AG04449 (cell line): ENCODE results near the gene GJB3.

Experiments
- CTCF ChIA-PET: fragments of 350-600 bp; formaldehyde crosslinking; extraction: SDS; loops from one replicate; lab custom pipeline; 2021; ENCODE audit warnings: antibody characterized with exemption; lab: Yijun Ruan, JAX
- POLR2A ChIA-PET: fragments of 400-600, 350-600 bp; formaldehyde crosslinking; extraction: SDS; loops from one replicate; lab custom pipeline; 2020; ENCODE audit warnings: antibody characterized with exemption, inconsistent platforms; lab: Yijun Ruan, JAX
- DNase-seq: peaks from one replicate; pipeline ENCODE4 v3.0.0-alpha.2; 2010; ENCODE audit warnings: low read depth, low spot score
- H3K4me3 ChIP-seq: 2 replicates; pipeline ENCODE4 v1.5.1; 2011; ENCODE audit warnings: low read depth, mild to moderate bottlenecking, control low read depth, low read length
- CTCF ChIP-seq: IDR thresholded peaks from one replicate; pipeline ENCODE4 v1.5.1; 2011; ENCODE audit warnings: mild to moderate bottlenecking, moderate library complexity, low read length, control low read depth, inconsistent platforms; ENCODE audit not compliant: insufficient read depth; ENCODE audit errors: missing control alignments

Gene GJB3

GRCh38 chr1:34774957-34775356, 6.1 kb upstream of the GJB3 start:
- H3K4me3 ChIP-seq = no peak overlapping the region
- CTCF ChIA-PET = no interaction called here
- POLR2A ChIA-PET = no interaction called here
- DNase-seq = no peak
- TF ChIP-seq CTCF = no peak

- ChIA-PET CTCF (interaction anchor here (1.8 kb wide), 1 partner anchor 10 kb away, joined by 8 read pairs; no protein-coding TSS in a partner anchor), POLR2A (no interaction called here)
- TF ChIP-seq CTCF = no peak
- DNase-seq = no peak
- no peak overlapping the region for H3K4me3 ChIP-seq
These were observed 4.1 kb upstream of the GJB3 start for GRCh38 chr1:34776911-34777310.

- CTCF ChIA-PET = interaction anchor here (1.2 to 2.1 kb wide), 3 partner anchors 11 to 75 kb away, joined by 3 to 10 read pairs (median 4); no protein-coding TSS in a partner anchor
- no peak overlapping the region for H3K4me3 ChIP-seq
- no peak for TF ChIP-seq CTCF
- POLR2A ChIA-PET = interaction anchor here (0.6 kb wide), 1 partner anchor 907 kb away, joined by 4 read pairs; no protein-coding TSS in a partner anchor
- no peak for DNase-seq
These were observed 3.3 kb upstream of the GJB3 start for GRCh38 chr1:34777519-34778321.

GRCh38 chr1:34778381-34778780, 2.6 kb upstream of the GJB3 start:
- TF ChIP-seq CTCF = no peak
- ChIA-PET POLR2A (no interaction called here), CTCF (interaction anchor here (1.1 to 2.1 kb wide), 4 partner anchors 12 to 75 kb away, joined by 3 to 10 read pairs (median 4); no protein-coding TSS in a partner anchor)
- no peak for DNase-seq
- no peak overlapping the region for H3K4me3 ChIP-seq

- no peak overlapping the region for H3K4me3 ChIP-seq
- POLR2A ChIA-PET = no interaction called here
- TF ChIP-seq CTCF = no peak
- no peak for DNase-seq
- CTCF ChIA-PET = interaction anchor here (1.1 to 2.1 kb wide), 3 partner anchors 12 to 74 kb away, joined by 3 to 10 read pairs (median 4); no protein-coding TSS in a partner anchor
These were observed 2.0 kb upstream of the GJB3 start for GRCh38 chr1:34779005-34779404.

- no peak for TF ChIP-seq CTCF
- CTCF ChIA-PET = interaction anchor here (2.1 to 3.2 kb wide), 2 partner anchors 73 kb away, joined by 10 to 15 read pairs; no protein-coding TSS in a partner anchor
- POLR2A ChIA-PET = no interaction called here
These were observed 1.5 kb upstream of the GJB3 start for GRCh38 chr1:34779526-34779925.

More at GRCh38 chr1:34779526-34779925, 1.5 kb upstream of the GJB3 start:
- no peak for DNase-seq
- H3K4me3 ChIP-seq = no peak overlapping the region
